ENCODE results near the gene LRRC19.
A peak's percentile ranks its signal among the peaks of the same experiment; 100 is the strongest.

Gene LRRC19

GRCh38 chr9:26955222-26955903 is 50.1 kb downstream of the LRRC19 start:
- DNase-seq: no peak

- DNase-seq: no peak
Measured at GRCh38 chr9:26954050-26954508, 51.4 kb downstream of the LRRC19 start.

GRCh38 chr9:26951794-26952193 is 53.7 kb downstream of the LRRC19 start:
- no peak for DNase-seq

GRCh38 chr9:26950521-26950920 is 55.0 kb downstream of the LRRC19 start:
- DNase-seq: no peak

- no peak for DNase-seq
Measured at GRCh38 chr9:26949637-26950069, 55.8 kb downstream of the LRRC19 start.

- no peak for DNase-seq
Measured at GRCh38 chr9:26947736-26948135, 57.7 kb downstream of the LRRC19 start.

- peak; percentile 90 for DNase-seq
Measured at GRCh38 chr9:26946753-26947727, 58.4 kb downstream of the LRRC19 start, which contains the start of gene PLAA. TSS of gene PLAA (minus strand) at chr9:26947242. CDS start at chr9:26947045, 197 bp downstream.

GRCh38 chr9:26945591-26945990 is 59.9 kb downstream of the LRRC19 start:
- DNase-seq: no peak

All from DMS79 (cell line).